Measurements from ENCODE around the gene CTNNBL1.
"Not testable (repeated sequence)": the region's sequence is repeated elsewhere in the genome, so short reads cannot be mapped to it uniquely, and the experiment has no call there.

Gene CTNNBL1

DNA sequence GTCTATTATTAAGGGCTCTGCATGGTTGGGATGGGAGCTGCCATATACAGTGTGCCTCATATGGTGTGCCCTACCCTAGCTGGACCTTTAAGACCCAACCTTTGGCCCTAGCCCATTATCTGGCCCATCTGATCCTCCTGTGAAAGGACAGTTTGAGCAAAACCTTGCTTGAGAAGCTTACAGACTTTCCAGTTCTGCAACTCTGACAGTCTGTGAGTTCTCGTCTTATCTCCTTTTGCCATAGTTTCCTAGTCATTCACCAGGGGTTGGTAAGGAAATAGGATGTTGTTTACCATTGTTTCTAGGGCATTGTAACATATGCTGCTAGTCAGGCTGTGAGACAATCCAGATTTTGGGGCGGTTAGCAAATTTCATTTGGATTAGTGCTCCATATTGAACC is 17.2 kb downstream of the CTNNBL1 start:
- DNase-seq (ENCODE audit: low read depth in 2 of 2), result peak; percentile 69 to 78
- TF ChIP-seq, protein P1, sequence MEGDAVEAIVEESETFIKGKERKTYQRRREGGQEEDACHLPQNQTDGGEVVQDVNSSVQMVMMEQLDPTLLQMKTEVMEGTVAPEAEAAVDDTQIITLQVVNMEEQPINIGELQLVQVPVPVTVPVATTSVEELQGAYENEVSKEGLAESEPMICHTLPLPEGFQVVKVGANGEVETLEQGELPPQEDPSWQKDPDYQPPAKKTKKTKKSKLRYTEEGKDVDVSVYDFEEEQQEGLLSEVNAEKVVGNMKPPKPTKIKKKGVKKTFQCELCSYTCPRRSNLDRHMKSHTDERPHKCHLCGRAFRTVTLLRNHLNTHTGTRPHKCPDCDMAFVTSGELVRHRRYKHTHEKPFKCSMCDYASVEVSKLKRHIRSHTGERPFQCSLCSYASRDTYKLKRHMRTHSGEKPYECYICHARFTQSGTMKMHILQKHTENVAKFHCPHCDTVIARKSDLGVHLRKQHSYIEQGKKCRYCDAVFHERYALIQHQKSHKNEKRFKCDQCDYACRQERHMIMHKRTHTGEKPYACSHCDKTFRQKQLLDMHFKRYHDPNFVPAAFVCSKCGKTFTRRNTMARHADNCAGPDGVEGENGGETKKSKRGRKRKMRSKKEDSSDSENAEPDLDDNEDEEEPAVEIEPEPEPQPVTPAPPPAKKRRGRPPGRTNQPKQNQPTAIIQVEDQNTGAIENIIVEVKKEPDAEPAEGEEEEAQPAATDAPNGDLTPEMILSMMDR (IDR thresholded peaks at IDR 0.05; ENCODE audit: low read depth, low read length), result no peak
- no peak overlapping the region for H3K4me3 ChIP-seq (replicated peaks in 1 of 2; ENCODE audit: low read depth in 2 of 2, low read length in 2 of 2)

DNA sequence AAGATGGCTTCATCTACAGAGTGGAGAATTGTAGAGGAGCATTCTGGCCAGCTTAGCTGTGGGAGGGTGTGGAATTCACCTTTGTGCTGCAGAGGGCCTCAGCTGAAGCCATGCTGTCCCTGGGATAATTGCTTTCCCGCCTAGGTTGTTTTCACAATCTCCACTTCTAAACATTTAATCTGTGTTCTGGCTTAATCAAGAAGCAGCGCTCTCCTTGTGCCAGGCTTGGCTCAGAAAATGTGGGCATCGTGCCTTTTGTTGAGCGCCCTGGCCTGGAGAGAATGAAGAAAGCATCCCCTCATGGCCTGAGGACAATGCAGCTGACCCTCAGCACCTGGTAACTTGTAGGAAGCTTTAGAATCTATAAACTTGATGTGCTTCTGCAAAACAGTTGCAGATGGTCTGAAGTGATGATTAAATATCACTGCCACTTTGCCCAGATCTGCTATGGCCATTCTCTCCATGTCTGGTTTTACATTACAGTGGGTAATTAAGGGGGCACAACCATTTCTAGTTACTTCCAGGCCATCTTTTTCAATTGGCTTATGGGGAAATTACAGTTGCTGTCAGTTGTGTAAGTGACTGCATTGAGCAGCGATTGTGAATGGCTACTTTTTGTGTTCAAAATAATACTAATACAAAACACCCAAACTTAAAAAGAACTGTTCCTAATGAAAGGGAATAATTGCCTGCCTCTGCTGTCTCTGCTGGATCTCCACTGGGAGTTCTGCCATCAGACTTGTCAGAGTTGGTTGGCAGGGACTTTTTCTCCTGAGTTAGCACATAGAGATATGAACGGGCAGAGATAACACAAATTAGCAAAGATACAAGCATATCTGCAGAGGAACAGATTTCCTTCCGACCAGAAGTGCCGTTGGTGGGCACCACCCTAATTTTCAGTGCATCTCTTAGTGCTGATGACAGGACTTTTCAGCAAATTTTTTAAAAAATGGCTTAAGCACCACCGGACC is 18.4 kb downstream of the CTNNBL1 start:
- TF ChIP-seq, protein P1 (IDR thresholded peaks at IDR 0.05; ENCODE audit: low read depth, low read length), result no peak
- no peak overlapping the region for H3K4me3 ChIP-seq (replicated peaks in 1 of 2; ENCODE audit: low read depth in 2 of 2, low read length in 2 of 2)
- DNase-seq (ENCODE audit: low read depth in 2 of 2), result no peak

DNA sequence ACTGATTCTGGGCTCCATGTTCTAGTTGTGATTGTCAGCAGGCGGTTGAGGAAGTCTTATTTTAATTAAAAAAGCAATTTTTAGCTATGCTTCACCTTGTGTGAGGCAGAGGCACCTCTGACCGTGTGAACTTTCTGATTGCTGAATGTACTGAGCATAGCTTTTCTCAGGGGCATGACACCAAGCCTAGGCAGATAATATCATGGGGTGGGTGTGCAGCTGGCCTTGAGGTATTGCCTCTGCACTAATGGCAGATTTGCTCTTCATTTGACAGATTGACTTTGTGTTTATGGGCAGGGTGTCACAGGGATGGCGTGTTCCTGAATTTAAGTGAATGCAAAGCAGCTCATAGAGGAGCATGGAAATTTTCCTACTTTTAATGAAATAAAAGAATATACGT is 19.6 kb downstream of the CTNNBL1 start:
- TF ChIP-seq, protein P1 (IDR thresholded peaks at IDR 0.05; ENCODE audit: low read depth, low read length), result no peak
- no peak overlapping the region for H3K4me3 ChIP-seq (replicated peaks in 1 of 2; ENCODE audit: low read depth in 2 of 2, low read length in 2 of 2)
- no peak for DNase-seq (ENCODE audit: low read depth in 2 of 2)

DNA sequence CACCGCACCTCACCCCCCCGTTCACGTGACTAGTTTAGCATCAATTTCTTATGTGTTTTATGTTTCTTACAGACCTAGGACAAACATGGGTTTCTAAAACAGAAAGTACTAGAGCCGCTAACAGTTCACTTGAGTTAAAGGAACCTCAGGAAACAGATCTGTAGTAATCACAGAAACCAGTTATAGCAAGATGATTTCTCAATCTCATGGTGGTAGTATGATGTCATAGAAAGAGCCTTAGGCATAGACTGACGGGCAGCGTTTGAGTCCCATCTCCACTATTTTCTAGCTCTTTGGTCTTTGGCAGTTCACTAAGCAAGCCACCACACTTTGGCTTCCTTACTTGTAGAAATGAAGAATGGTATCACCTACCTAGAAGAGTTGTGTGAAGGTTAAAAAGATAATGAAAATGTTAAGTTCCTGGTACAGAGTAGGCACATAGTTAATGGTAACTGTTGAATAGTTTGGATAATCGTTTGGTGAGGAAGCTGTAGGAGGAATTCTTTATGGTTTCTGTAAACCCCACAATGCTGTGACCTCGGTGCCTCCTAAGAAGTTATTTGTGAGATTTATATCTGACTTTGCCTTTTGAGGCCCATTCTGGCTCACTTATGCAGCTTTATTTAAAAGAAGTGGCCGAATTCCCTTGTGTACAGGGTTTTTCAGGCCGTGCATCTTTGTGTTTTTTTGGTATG is 21.3 kb downstream of the CTNNBL1 start:
- no peak overlapping the region for H3K4me3 ChIP-seq (replicated peaks in 1 of 2; ENCODE audit: low read depth in 2 of 2, low read length in 2 of 2)
- DNase-seq (ENCODE audit: low read depth in 2 of 2), result peak; percentile 26 to 28
- TF ChIP-seq, protein P1 (IDR thresholded peaks at IDR 0.05; ENCODE audit: low read depth, low read length), result no peak

DNA sequence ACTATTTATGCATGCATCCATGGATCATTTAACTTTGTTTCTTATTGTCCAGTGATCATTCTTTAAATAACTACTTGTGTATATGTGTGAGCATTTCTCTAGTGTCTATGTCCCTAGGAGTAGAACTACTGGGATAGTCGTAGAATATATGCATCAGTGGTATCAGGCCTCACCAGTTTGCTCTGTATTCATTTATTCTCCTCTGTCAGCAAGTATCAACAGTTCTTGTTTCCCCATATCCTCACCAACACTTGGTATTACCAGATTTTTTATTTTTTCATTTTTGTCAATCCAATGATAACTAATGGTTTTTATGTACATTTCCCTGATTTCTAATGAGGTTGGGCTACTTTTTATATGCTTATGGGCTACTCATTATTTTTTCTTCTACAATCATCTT is 27.9 kb downstream of the CTNNBL1 start:
- DNase-seq (ENCODE audit: low read depth in 2 of 2), result no peak
- H3K4me3 ChIP-seq (replicated peaks in 1 of 2; ENCODE audit: low read depth in 2 of 2, low read length in 2 of 2), result no peak overlapping the region
- TF ChIP-seq, protein P1 (IDR thresholded peaks at IDR 0.05; ENCODE audit: low read depth, low read length), result no peak

DNA sequence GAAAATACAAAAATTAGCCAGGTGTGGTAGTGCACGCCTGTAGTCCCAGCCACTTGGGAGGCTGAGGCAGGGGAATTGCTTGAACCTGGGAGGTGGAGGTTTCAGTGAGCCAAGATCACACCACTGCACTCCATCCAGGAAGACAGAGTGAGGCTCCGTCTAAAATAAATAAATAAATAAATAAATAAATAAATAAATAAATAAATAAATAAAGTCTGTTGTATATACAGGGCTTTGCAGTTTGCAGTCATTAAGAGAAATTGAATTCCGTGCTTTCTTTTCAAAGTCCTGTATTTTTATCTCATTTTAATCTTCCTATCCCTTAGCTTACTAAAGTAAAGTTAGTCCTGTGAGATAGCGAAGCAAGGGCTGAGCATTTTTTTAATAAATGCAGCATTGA is 28.5 kb downstream of the CTNNBL1 start:
- not testable (repeated sequence) for H3K4me3 ChIP-seq (replicated peaks in 1 of 2; ENCODE audit: low read depth in 2 of 2, low read length in 2 of 2); DNase-seq (ENCODE audit: low read depth in 2 of 2)

DNA sequence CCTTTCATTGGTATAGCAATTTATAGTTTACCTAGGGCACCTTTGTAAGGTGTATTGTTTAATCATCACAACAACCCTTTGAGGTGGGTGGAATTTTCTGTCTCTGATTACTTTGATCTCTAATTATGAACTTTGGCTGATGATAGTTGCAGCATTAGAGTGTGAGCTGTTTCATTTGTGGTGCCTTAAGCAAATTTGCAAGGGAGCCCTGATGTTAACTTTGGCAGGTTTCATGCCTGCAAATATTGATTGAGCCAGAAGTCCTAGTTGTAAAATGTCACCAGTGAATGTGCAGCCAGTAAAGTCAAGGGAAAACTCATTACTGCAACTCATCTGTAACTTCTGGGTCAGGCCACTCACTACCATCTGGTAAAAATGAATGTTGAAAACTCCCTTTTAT is 29.8 kb downstream of the CTNNBL1 start:
- DNase-seq (ENCODE audit: low read depth in 2 of 2), result no peak
- TF ChIP-seq, protein P1 (IDR thresholded peaks at IDR 0.05; ENCODE audit: low read depth, low read length), result no peak
- no peak overlapping the region for H3K4me3 ChIP-seq (replicated peaks in 1 of 2; ENCODE audit: low read depth in 2 of 2, low read length in 2 of 2)

All from cardiac fibroblast (primary cell).